Measurements from ENCODE around the gene SHMT1. TPM values are rescaled to one million over a fixed set of nuclear protein-coding genes. Genes with fewer than 3 reads are reported as not detected.
"Not testable (repeated sequence)": the region's sequence is repeated elsewhere in the genome, so short reads cannot be mapped to it uniquely, and the experiment has no call there.

The SHMT1 gene
- total RNA-seq, 2 experiments from 2014 or later: 49.2 to 49.9 TPM

GRCh38 chr17:18319604-18320256 lies 43.6 kb downstream of the SHMT1 start:
- ChIA-PET POLR2A (no interaction called here), CTCF (interaction anchor here (0.8 to 1.1 kb wide), 2 partner anchors 56 to 178 kb away, joined by 3 to 4 read pairs; no protein-coding TSS in a partner anchor)
- Mint-ChIP-seq H3K27me3 (no peaks in the 10 kb centered on the region), H3K4me1 (ENCODE audit: low read depth) (peaks cover 53% of the 10 kb centered on the region), H3K27ac (no peak overlapping the region), H3K4me3 (no peak overlapping the region), H3K36me3 (peaks cover 14% of the 10 kb centered on the region), H3K9me3 (no peaks in the 10 kb centered on the region)
- DNase-seq: no peak
- intact Hi-C loops (cut with micrococcal nuclease): loop anchor here (10.0 kb wide), 1 partner anchor 465 kb away; the partner anchor contains the start of gene TVP23B

GRCh38 chr17:18318771-18319450 lies 44.4 kb downstream of the SHMT1 start:
- Mint-ChIP-seq H3K27ac (peak overlapping the region; percentile 28), H3K36me3 (peaks cover 13% of the 10 kb centered on the region), H3K4me1 (ENCODE audit: low read depth) (peaks cover 53% of the 10 kb centered on the region), H3K4me3 (no peak overlapping the region), H3K27me3 (no peaks in the 10 kb centered on the region), H3K9me3 (no peaks in the 10 kb centered on the region)
- ChIA-PET POLR2A (no interaction called here), CTCF (no interaction called here)
- intact Hi-C loops (cut with micrococcal nuclease): loop anchor here (10.0 kb wide), 1 partner anchor 466 kb away; the partner anchor contains the start of gene TVP23B
- DNase-seq: no peak

GRCh38 chr17:18318117-18318516 lies 45.2 kb downstream of the SHMT1 start:
- Mint-ChIP-seq H3K9me3 (no peaks in the 10 kb centered on the region), H3K36me3 (peaks cover 19% of the 10 kb centered on the region), H3K27me3 (no peaks in the 10 kb centered on the region), H3K4me1 (ENCODE audit: low read depth) (peaks cover 61% of the 10 kb centered on the region), H3K4me3 (no peak overlapping the region), H3K27ac (peak overlapping the region; percentile 64)
- DNase-seq: no peak
- intact Hi-C loops (cut with micrococcal nuclease): loop anchor here (10.0 kb wide), 1 partner anchor 467 kb away; the partner anchor contains the start of gene TVP23B
- ChIA-PET CTCF (no interaction called here), POLR2A (no interaction called here)

- CTCF ChIA-PET: no interaction called here
- POLR2A ChIA-PET: no interaction called here
- DNase-seq: no peak
- H3K4me3 Mint-ChIP-seq: peak overlapping the region; percentile 95
- no peaks in the 10 kb centered on the region for H3K27me3 Mint-ChIP-seq
- peak overlapping the region; percentile 98 for H3K27ac Mint-ChIP-seq
- H3K4me1 Mint-ChIP-seq (ENCODE audit: low read depth): peaks cover 77% of the 10 kb centered on the region
- H3K36me3 Mint-ChIP-seq: peaks cover 25% of the 10 kb centered on the region
- H3K9me3 Mint-ChIP-seq: no peaks in the 10 kb centered on the region
- intact Hi-C loops (cut with micrococcal nuclease): loop anchor here (1.0 to 10.0 kb wide), 6 partner anchors 47 to 469 kb away; partner anchors contain the start of genes ALKBH5, ATPAF2, GID4 and LLGL1
Observed at GRCh38 chr17:18315961-18316360, 47.4 kb downstream of the SHMT1 start.

- Mint-ChIP-seq H3K4me1 (ENCODE audit: low read depth) (peaks cover 76% of the 10 kb centered on the region), H3K9me3 (no peaks in the 10 kb centered on the region), H3K4me3 (peak overlapping the region; percentile 95), H3K27ac (peak overlapping the region; percentile 98), H3K27me3 (no peaks in the 10 kb centered on the region), H3K36me3 (peaks cover 28% of the 10 kb centered on the region)
- DNase-seq: no peak
- ChIA-PET CTCF (no interaction called here), POLR2A (no interaction called here)
- intact Hi-C loops (cut with micrococcal nuclease): loop anchor here (1.0 to 10.0 kb wide), 6 partner anchors 48 to 469 kb away; partner anchors contain the start of genes ALKBH5, ATPAF2, GID4 and LLGL1
Observed at GRCh38 chr17:18315562-18315922, 47.8 kb downstream of the SHMT1 start.

- Mint-ChIP-seq H3K27ac (peak within 1 kb of the TSS; percentile 98), H3K4me3 (peak within 1 kb of the TSS; percentile 95), H3K4me1 (ENCODE audit: low read depth) (peaks cover 73% of the 10 kb centered on the region), H3K27me3 (no peaks in the 10 kb centered on the region), H3K9me3 (no peaks in the 10 kb centered on the region), H3K36me3 (peaks cover 29% of the 10 kb centered on the region)
- CTCF ChIA-PET: interaction anchor here (0.9 to 1.0 kb wide), 3 partner anchors 67 to 310 kb away, joined by 3 to 4 read pairs (median 4); no protein-coding TSS in a partner anchor
- DNase-seq: peak; percentile 99
- POLR2A ChIA-PET: interaction anchor here (0.8 kb wide), 1 partner anchor 8 kb away, joined by 3 read pairs; no protein-coding TSS in a partner anchor
- intact Hi-C loops (cut with micrococcal nuclease): loop anchor here (1.0 to 10.0 kb wide), 6 partner anchors 48 to 470 kb away; partner anchors contain the start of genes ALKBH5, ATPAF2, GID4 and LLGL1
Observed at GRCh38 chr17:18314731-18315561, 48.4 kb downstream of the SHMT1 start, which contains the start of the genes SMCR8 and TOP3A. SMCR8 (plus strand) TSS chr17:18315293; CDS start chr17:18315790, 497 bp downstream. TOP3A (minus strand) TSS chr17:18314994; CDS start chr17:18314778, 216 bp downstream.

GRCh38 chr17:18314059-18314730 lies 49.2 kb downstream of the SHMT1 start:
- Mint-ChIP-seq H3K36me3 (peaks cover 29% of the 10 kb centered on the region), H3K4me3 (peak overlapping the region; percentile 95), H3K4me1 (ENCODE audit: low read depth) (peaks cover 66% of the 10 kb centered on the region), H3K27ac (peak overlapping the region; percentile 98), H3K27me3 (no peaks in the 10 kb centered on the region), H3K9me3 (no peaks in the 10 kb centered on the region)
- peak; percentile 18 for DNase-seq
- ChIA-PET POLR2A (interaction anchor here (0.8 kb wide), 1 partner anchor 8 kb away, joined by 3 read pairs; no protein-coding TSS in a partner anchor), CTCF (interaction anchor here (0.9 to 1.0 kb wide), 3 partner anchors 67 to 311 kb away, joined by 3 to 4 read pairs (median 4); no protein-coding TSS in a partner anchor)
- intact Hi-C loops (cut with micrococcal nuclease): loop anchor here (10.0 kb wide), 1 partner anchor 471 kb away; the partner anchor contains the start of gene TVP23B

GRCh38 chr17:18309202-18309601 lies 54.1 kb downstream of the SHMT1 start:
- Mint-ChIP-seq H3K27ac (no peak overlapping the region), H3K4me1 (ENCODE audit: low read depth) (peaks cover 30% of the 10 kb centered on the region), H3K27me3 (no peaks in the 10 kb centered on the region), H3K36me3 (peaks cover 38% of the 10 kb centered on the region), H3K4me3 (no peak overlapping the region), H3K9me3 (no peaks in the 10 kb centered on the region)
- ChIA-PET CTCF (no interaction called here), POLR2A (no interaction called here)
- intact Hi-C loops (cut with micrococcal nuclease): no loop called here
- no peak for DNase-seq

GRCh38 chr17:18303206-18303605 lies 60.1 kb downstream of the SHMT1 start:
- not testable (repeated sequence) for H3K4me1 Mint-ChIP-seq (ENCODE audit: low read depth); H3K4me3 Mint-ChIP-seq
- peaks cover 50% of the 10 kb centered on the region for H3K36me3 Mint-ChIP-seq

GRCh38 chr17:18300725-18301480 lies 62.4 kb downstream of the SHMT1 start:
- CTCF ChIA-PET: no interaction called here
- peaks cover 48% of the 10 kb centered on the region for H3K36me3 Mint-ChIP-seq
- no peaks in the 10 kb centered on the region for H3K9me3 Mint-ChIP-seq
- intact Hi-C loops (cut with micrococcal nuclease): no loop called here
- H3K4me3 Mint-ChIP-seq: no peak overlapping the region
- no peaks in the 10 kb centered on the region for H3K27me3 Mint-ChIP-seq
- DNase-seq: no peak
- no peaks in the 10 kb centered on the region for H3K4me1 Mint-ChIP-seq (ENCODE audit: low read depth)
- POLR2A ChIA-PET: no interaction called here
- H3K27ac Mint-ChIP-seq: no peak overlapping the region

More at GRCh38 chr17:18303206-18303605, 60.1 kb downstream of the SHMT1 start:
- CTCF ChIA-PET; H3K9me3 Mint-ChIP-seq; intact Hi-C loops (cut with micrococcal nuclease); H3K27me3 Mint-ChIP-seq; POLR2A ChIA-PET; DNase-seq; H3K27ac Mint-ChIP-seq: not testable (repeated sequence)

- H3K36me3 Mint-ChIP-seq: peaks cover 38% of the 10 kb centered on the region
- H3K9me3 Mint-ChIP-seq; CTCF ChIA-PET; H3K27ac Mint-ChIP-seq; POLR2A ChIA-PET; H3K4me3 Mint-ChIP-seq; H3K27me3 Mint-ChIP-seq; H3K4me1 Mint-ChIP-seq (ENCODE audit: low read depth); DNase-seq; intact Hi-C loops (cut with micrococcal nuclease): not testable (repeated sequence)
Observed at GRCh38 chr17:18298061-18298460, 65.3 kb downstream of the SHMT1 start.

Data from activated CD4-positive, alpha-beta memory T cell treated with anti-CD3 and anti-CD28 coated beads for 36 hours (primary cell).